ENCODE measurements around the gene ABHD16A.
A peak's percentile ranks its signal among the peaks of the same experiment; 100 is the strongest.

Gene ABHD16A

GRCh38 chr6:31737991-31738979 is 35.2 kb upstream of the ABHD16A start:
- peaks cover 37% of the 10 kb centered on the region for H3F3A ChIP-seq (ENCODE audit: control insufficient read depth, insufficient read depth)
- H3K4me1 ChIP-seq (ENCODE audit: control insufficient read depth, low read length): peaks cover 71% of the 10 kb centered on the region
- no peaks in the 10 kb centered on the region for H3K9me3 ChIP-seq (ENCODE audit: control insufficient read depth, insufficient read depth, low read length)
- peak overlapping the region; percentile 93 for H3K4me2 ChIP-seq (ENCODE audit: low read length)
- peaks cover 63% of the 10 kb centered on the region for H3K79me2 ChIP-seq (ENCODE audit: control insufficient read depth, low read length)
- peak overlapping the region; percentile 96 for H3K27ac ChIP-seq (ENCODE audit: low read depth, low read length)
- H3K27me3 ChIP-seq (ENCODE audit: control insufficient read depth, low read length): no peaks in the 10 kb centered on the region
- peaks cover 8% of the 10 kb centered on the region; the same call in 1 of the 2 replicates for H4K20me1 ChIP-seq (ENCODE audit: control insufficient read depth, insufficient read depth, low read depth, low read length)
- H3K9me2 ChIP-seq (replicated peaks; ENCODE audit: control insufficient read depth, low read length): no peaks in the 10 kb centered on the region
- H3K4me3 ChIP-seq (ENCODE audit: low read length): peak overlapping the region; percentile 84
- no peak for TF ChIP-seq EZH2phosphoT487 (IDR thresholded peaks at IDR 0.05; ENCODE audit: borderline replicate concordance, low read length)
- peak; percentile 49 for TF ChIP-seq CTCF (IDR thresholded peaks at IDR 0.05; ENCODE audit: low read depth, low read length, poor library complexity, severe bottlenecking)
- peaks cover 58% of the 10 kb centered on the region for H3K36me3 ChIP-seq (ENCODE audit: control insufficient read depth, low read length)

- H3K4me3 ChIP-seq (ENCODE audit: low read length): peak overlapping the region; percentile 84
- H3K4me1 ChIP-seq (ENCODE audit: control insufficient read depth, low read length): peaks cover 68% of the 10 kb centered on the region
- H3K4me2 ChIP-seq (ENCODE audit: low read length): peak overlapping the region; percentile 93
- H3K9me2 ChIP-seq (replicated peaks; ENCODE audit: control insufficient read depth, low read length): no peaks in the 10 kb centered on the region
- H3F3A ChIP-seq (ENCODE audit: control insufficient read depth, insufficient read depth): peaks cover 38% of the 10 kb centered on the region
- no peaks in the 10 kb centered on the region for H3K9me3 ChIP-seq (ENCODE audit: control insufficient read depth, insufficient read depth, low read length)
- peaks cover 60% of the 10 kb centered on the region for H3K79me2 ChIP-seq (ENCODE audit: control insufficient read depth, low read length)
- no peaks in the 10 kb centered on the region for H3K27me3 ChIP-seq (ENCODE audit: control insufficient read depth, low read length)
- H3K27ac ChIP-seq (ENCODE audit: low read depth, low read length): peak overlapping the region; percentile 96
- peaks cover 8% of the 10 kb centered on the region; the same call in 1 of the 2 replicates for H4K20me1 ChIP-seq (ENCODE audit: control insufficient read depth, insufficient read depth, low read depth, low read length)
- peaks cover 57% of the 10 kb centered on the region for H3K36me3 ChIP-seq (ENCODE audit: control insufficient read depth, low read length)
- TF ChIP-seq EZH2phosphoT487 (IDR thresholded peaks at IDR 0.05; ENCODE audit: borderline replicate concordance, low read length): no peak
- no peak for TF ChIP-seq CTCF (IDR thresholded peaks at IDR 0.05; ENCODE audit: low read depth, low read length, poor library complexity, severe bottlenecking)
Measured at GRCh38 chr6:31737315-31737990, 34.3 kb upstream of the ABHD16A start.

- TF ChIP-seq EZH2phosphoT487 (IDR thresholded peaks at IDR 0.05; ENCODE audit: borderline replicate concordance, low read length) (no peak), CTCF (IDR thresholded peaks at IDR 0.05; ENCODE audit: low read depth, low read length, poor library complexity, severe bottlenecking) (no peak)
- H3K27ac ChIP-seq (ENCODE audit: low read depth, low read length): peak overlapping the region; percentile 96
- H3K36me3 ChIP-seq (ENCODE audit: control insufficient read depth, low read length): peaks cover 57% of the 10 kb centered on the region
- peak overlapping the region; percentile 93 for H3K4me2 ChIP-seq (ENCODE audit: low read length)
- no peaks in the 10 kb centered on the region for H3K9me2 ChIP-seq (replicated peaks; ENCODE audit: control insufficient read depth, low read length)
- H3F3A ChIP-seq (ENCODE audit: control insufficient read depth, insufficient read depth): peaks cover 44% of the 10 kb centered on the region
- no peaks in the 10 kb centered on the region for H3K9me3 ChIP-seq (ENCODE audit: control insufficient read depth, insufficient read depth, low read length)
- H3K79me2 ChIP-seq (ENCODE audit: control insufficient read depth, low read length): peaks cover 58% of the 10 kb centered on the region
- peaks cover 8% of the 10 kb centered on the region; the same call in 1 of the 2 replicates for H4K20me1 ChIP-seq (ENCODE audit: control insufficient read depth, insufficient read depth, low read depth, low read length)
- H3K4me3 ChIP-seq (ENCODE audit: low read length): peak overlapping the region; percentile 84
- no peaks in the 10 kb centered on the region for H3K27me3 ChIP-seq (ENCODE audit: control insufficient read depth, low read length)
- H3K4me1 ChIP-seq (ENCODE audit: control insufficient read depth, low read length): peaks cover 62% of the 10 kb centered on the region
Measured at GRCh38 chr6:31736768-31737314, 33.7 kb upstream of the ABHD16A start.
